ENCODE results near the gene EPHB3.

- TF ChIP-seq REST (IDR thresholded peaks at IDR 0.05; ENCODE audit: low read depth), result no peak
- TF ChIP-seq EGR1 (IDR thresholded peaks at IDR 0.05), result no peak
- no peak for TF ChIP-seq CREB1 (IDR thresholded peaks at IDR 0.05; ENCODE audit: low read depth)
- no peak for TF ChIP-seq TEAD4 (IDR thresholded peaks at IDR 0.05)
- no peak for TF ChIP-seq TAF1 (IDR thresholded peaks at IDR 0.05; ENCODE audit: low read depth)
- TF ChIP-seq TCF12 (IDR thresholded peaks at IDR 0.05; ENCODE audit: low read depth), result no peak
- TF ChIP-seq EP300 (IDR thresholded peaks at IDR 0.05; ENCODE audit: borderline replicate concordance), result no peak
- TF ChIP-seq, protein P1, sequence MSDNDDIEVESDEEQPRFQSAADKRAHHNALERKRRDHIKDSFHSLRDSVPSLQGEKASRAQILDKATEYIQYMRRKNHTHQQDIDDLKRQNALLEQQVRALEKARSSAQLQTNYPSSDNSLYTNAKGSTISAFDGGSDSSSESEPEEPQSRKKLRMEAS (IDR thresholded peaks at IDR 0.05), result no peak
- TF ChIP-seq YY1 (IDR thresholded peaks at IDR 0.05; ENCODE audit: low read depth), result no peak
- TF ChIP-seq ZBTB7A (IDR thresholded peaks at IDR 0.05; ENCODE audit: low read depth), result 0 out of 2 replicates have a peak, but pooled peaks have one; percentile 31
These were observed 32.3 kb downstream of the EPHB3 start for GRCh38 chr3:184593928-184594303.
